Middle frontal gyrus (tissue), 1 donor: ENCODE data around the gene PRKACG.

ENCODE experiments used
- DNase-seq: peaks from one replicate; pipeline ENCODE4 v3.0.0-alpha.2; 2015; ENCODE audit warnings: low spot score; ENCODE audit errors: extremely low spot score

Gene PRKACG

DNA sequence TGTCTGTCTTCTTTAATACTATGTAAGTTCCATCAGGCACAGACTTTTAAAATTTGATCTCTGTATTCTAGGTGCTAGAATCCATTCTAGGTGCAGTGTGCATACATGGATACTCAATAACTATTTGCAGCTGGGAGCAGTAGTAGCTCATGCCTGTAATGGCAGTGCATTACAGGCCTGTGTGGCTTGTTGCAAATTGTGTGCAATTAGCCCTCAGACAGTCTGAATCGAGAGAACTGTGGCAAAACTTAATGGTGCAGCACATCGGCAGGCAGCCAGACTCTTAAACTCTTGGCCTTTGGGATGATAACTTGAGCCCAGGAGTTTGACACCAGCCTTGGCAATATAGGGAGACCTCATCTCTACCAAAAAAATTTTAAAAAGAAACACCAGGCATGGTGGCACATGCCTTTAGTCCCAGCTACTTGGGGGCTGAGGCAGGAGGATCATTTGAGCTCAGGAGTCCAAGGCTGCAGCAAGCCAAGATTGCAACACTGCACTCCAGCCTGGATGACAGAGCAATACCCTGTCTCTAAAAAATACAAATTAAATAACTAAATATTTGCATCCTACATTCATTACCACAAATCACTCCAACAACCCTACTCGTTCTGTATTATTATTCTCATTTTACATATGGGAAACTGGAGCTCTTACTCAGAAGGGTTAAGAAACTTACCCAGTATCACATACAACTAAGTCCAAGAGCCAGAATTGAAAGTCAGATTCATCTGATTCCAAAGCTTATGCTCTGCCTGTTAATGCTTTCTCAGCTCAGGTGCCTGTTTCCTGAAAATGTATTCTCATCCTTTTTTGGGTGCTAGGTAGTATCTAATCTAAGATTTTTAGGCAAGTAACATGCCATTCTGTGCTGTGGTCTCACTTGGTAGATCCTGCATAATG lies 30.1 kb downstream of the PRKACG start:
- no peak for DNase-seq

DNA sequence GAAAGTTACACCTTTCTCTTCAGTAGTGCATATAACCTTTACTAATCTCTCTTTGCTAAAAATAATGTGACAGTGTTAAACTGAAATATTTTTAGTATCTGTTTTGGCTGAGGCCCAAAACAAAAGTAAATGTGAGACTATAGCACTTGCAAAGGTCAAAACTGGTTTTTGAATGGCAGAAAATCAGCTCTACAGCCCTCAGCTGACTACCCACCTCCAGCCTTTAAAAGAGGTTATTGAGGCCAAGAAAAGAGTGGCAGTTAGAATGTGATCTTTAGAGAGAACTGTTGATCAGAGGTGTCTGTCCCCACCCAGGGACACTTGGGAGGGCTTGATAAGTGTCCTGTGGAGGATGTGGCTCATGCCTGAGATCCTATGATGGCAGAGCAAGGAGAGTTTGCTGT lies 30.9 kb downstream of the PRKACG start:
- no peak for DNase-seq

DNA sequence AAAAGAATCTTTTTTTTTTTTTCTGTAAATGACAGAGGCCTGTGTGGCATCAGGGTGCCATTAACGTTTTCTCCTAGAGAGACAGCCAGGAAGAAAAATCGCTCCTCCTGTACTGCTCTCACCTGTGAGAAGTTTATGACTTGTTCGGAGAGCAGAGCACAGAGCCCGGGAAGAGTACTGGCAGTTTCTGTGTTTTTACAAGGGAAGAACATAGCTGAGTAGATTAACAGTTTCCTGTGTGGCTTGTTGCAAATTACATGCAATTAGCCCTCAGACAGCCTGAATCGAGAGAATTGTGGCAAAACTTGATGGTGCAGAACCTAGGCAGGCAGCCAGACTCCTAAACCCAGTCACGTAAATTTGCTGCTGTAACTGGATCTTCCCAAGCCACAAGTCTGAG lies 32.1 kb downstream of the PRKACG start:
- no peak for DNase-seq

DNA sequence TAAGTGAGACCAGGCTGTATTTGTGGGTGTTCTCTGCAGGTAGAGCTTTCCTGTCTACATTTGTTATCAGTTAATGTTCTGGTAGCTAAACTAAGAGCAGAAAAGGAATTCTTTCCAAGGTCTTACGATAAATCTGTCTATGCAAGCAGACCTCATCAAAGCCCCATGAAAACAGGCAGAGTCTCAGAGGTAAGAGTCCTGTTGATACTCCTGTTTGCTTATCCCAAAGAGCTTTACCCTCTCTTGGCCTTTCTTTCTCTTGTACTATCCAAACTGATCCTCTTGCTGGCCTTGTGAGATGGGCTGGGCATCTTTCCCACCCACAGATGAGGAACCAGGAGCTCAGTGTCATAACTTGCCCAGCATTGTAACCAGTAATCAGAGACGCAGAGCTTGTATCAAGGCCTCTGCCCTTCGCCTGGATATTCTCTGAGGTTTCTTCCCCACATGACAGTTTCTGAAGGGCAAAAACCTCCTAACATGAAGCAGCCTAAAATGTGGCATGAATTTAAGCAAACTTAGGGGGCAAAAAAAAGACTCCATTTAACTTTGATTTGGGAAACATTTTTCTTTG lies 33.5 kb downstream of the PRKACG start:
- no peak for DNase-seq

DNA sequence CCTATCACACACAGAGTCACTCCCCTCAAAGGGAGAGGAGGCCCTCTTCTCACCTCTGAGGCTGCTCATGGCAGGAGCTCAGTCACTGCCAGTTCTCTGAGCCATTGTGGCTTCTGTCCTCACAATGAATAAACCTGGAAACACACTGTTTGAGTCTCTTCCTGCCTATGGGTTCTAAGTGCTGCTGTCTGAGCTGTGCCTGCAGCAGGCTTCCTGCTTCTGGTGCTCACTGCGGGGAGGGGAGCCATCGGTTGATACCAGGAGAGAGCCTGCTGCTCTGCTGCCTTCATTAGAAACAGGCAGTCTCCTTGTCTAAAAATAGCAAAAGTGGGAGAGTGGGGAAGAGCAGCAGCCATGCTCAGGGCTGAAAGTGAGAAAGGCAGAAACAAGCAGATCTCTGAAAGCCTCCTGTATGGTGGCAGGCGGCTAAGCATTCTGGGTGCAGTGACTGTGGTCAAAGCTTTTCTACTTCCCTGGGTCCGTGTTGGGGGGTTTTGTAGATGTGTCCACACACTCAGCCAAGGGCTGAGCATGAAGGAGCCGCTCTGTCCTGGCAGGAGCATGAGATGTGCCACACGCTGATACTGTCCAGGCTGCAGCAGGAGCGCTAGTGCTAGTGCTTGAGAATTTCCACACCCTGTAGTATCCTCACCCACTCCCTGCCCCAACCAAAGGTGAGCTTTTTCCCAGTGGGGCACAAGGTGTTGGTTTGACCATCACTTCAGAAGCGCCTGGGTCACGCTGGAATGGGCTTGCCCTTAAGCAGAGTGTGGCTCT lies 34.2 kb downstream of the PRKACG start:
- DNase-seq = no peak

DNA sequence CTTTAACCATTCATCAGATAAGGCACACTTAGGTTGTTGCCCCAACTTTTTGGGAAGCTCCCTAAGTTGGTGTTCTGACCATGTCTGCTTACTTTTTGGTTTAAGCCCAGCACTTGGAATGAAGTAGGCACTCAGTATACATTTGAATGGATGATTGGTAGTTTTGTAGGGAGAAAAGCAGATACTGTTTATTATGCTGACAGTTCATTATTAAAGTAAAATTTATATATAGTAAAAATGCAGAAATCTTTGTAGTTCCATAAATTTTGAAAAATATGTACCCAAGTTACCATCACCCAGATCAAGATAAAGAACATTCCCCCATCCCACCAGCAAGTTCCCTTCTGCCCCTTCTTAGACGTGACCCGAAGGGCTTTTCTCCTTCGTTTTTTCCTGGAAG lies 35.4 kb downstream of the PRKACG start:
- DNase-seq = no peak

DNA sequence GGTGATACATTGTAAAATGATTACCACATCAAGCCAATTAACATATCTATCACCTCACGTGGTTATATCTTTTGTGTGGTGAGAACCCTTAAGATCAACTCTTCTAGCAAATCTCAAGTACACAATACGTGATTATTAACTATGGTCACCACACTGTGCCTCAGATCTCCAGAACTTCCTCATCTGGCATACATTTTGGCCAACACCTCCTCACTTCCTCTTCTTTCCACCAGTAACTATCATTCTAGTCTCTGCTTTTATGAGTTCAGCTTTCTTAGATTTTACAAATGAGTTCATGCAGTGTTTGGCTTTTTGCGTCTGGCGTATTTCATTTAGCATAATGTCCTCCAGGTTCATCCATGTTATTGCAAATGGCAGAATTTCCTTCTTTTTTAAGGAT lies 35.8 kb downstream of the PRKACG start:
- DNase-seq = no peak

DNA sequence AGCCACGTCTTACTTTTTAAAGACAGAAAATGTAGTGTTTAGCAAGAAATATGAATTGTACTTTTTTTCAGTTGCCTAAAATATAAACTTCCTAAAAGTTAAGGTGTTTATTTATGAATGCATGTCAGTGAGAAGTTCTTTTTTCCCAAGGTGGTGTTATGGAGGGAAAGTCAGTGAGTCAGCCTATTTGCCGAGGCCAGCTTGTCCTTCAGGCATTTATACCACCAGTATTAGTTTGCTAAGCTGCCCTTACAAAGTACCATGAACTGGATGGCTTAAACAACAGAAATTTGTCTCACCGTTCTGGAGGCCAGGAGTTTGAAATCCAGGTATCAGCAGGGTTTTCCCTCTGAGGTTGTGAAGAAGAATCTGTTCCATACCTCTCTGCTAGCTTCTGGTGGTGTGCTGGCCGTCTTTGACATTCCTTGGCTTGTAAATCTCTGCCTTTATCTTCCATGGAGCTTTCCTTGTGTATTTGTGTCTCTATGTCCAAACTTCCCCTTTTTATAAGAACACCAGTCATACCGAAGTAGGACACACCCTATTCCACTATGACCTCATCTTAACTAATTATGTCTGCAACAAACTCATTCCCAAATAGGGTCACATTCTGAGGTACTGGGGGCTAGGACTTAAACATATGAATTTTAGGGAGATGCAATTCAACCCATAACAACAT lies 38.4 kb downstream of the PRKACG start:
- DNase-seq = no peak

DNA sequence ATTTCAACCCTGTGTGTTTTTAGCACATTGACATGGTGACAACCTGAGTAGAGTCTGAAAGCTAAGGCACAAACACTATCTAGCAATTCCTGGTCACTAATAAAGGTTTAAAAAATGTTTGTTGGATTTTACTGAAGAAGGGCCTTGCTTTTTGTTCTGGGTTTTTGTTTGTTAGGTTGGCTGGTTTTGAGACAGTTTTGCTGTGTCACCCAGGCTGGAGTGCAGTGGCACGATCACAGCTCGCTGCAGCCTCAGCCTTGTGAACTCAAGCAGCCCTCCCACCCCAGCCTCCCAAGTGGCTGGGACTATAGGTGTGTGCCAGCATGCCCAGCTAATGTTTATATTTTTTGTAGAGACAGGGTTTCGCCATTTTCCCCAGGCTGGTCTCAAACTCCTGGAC lies 39.0 kb downstream of the PRKACG start:
- no peak for DNase-seq

DNA sequence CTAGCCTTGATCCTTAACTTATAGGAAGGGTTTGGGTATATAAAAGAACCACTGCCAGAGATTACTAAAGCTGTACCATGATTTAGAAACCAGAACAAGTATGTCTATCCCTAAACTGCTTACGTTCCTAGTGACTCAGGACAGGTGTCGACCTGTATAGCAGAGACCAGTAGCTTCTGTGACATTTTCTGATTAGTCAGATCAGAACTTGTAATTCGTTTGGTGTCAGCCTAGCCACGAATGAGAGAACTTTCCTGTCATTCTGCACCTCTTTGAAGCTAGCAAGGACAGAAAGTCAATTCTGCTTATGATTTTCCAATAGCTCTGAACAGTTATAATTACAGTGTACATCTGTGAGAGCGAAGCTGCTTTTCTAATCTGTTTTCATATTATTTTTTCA lies 39.5 kb downstream of the PRKACG start:
- DNase-seq = no peak

DNA sequence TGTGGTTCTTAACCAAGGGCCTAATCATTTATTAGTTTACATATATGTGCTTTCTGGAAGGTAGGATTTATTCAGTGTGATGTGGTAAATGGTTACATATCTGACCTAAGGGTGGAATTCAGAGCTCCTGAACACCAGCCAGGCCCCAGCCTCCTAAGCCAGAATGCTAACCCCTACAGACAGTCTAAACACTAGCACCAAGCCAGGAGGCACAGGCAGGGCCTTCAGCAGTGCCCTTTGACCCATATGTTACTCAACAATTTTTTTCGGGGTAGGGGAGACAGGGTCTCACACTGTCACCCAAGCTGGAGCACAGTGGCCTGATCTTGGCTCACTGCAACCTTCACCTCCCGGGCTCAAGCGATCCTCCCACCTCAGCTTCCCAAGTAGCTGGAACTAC lies 40.3 kb downstream of the PRKACG start:
- no peak for DNase-seq

DNA sequence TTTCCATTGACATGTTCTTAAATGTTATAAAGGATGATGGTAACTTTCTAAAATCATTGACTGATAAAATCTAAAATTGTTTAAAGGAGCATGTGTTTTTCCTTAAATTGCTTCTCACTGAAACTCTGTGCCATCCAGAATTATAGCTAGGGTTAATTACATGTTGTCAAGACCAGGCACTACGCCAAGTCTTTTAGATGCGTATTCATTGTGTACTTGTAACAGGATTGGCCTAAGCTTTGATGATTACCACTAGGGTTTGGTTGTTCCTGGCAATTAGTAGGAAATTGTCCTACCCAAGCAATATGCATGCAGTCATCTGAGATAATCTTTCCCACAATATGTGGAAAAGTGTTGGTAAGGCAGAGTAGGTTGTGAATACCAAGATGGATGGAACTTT lies 43.8 kb downstream of the PRKACG start:
- no peak for DNase-seq

DNA sequence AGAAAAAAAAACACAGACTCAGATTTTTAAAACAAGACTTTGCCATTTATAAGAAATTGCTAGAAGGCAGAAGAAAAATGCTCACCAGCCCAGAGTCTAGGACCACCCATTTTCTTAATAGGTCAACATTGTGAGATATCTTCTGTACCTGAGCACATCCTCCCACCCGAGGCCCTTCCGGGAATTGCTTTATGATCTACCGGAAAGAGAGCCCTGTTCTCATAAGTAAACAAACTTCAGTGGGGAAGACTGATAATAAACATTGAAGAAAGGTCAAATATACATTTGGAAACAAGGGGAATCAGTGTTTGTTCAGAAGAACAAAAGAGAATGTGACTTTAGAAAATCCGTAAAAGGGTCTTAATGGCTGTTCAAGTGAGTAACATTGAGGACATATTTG lies 44.4 kb downstream of the PRKACG start:
- no peak for DNase-seq

DNA sequence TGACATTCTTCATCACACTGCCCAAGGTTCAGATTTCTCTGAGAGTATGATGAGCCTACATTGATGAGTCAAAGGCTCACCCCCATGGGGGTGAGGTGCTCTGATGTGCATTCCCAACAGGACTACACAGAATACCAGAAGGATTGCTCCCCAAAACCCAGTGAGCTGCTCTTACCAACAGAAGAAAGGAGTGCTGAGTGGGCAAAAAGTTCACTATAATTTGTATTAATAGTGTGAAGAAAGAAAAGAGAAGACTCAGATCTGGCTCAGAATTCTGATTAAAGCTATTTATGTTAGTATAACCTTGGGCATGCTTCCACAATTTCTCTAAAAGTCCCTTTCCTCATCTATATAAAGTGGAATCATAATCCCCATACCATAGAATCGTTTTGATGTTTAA lies 46.1 kb downstream of the PRKACG start:
- DNase-seq = no peak

DNA sequence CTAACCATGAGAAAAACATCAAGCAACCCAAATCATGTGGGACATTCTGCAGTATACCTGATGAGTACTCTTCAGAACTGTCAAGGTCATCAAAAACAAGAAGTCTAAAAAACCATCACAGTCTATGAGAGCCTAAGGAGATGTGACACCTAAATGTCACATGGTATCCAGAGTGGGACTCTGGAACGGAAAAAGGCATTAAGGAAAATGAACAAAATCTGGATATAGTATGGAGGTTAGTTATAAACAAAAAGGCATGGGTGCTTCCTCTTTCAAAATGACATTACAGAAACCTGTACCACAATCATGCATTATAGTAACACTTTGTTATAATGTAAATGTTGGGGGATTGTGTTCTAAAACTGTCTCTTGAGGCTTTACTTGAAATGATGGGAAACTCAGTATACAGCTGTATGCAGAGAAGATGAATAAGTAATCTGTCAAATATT lies 47.4 kb downstream of the PRKACG start:
- no peak for DNase-seq

DNA sequence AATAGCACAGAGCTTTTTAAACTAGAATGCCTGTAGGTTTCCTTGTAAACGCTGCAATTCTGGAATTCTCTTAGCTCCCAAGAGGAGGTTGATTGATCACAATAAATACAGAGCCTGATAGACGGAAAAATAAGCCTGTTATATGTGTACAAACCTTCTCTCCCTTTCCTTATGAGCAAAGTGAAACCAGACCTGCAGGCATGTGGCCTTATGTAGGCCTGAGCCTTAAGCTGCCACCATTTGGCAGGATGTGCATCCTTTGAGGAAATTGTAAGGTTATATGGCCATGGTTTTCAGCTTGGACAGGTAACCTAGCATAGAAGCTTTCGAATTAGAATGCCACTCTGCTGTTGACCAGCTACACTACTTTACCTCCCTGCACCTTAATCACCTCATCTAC lies 49.1 kb downstream of the PRKACG start:
- DNase-seq = no peak

DNA sequence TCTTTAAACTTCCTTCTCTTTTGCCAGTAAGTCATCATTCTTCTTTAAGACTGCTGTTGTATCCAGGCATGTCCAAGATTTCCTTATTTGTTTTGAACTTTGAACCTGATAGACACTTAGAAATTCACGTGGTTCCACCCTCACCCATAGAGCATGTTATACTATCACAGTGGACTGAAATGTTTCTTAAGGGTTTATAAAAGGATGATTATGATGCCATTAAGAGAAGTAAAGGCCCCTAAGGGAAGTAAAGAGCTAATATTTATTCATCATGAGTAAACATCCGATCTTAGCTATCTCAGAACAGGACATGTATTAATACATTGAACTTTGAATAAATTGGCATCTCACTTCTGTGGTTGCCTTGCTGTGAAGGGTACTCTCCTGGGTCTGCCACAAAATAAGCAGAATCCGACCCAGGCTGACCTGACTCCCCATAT lies 49.8 kb downstream of the PRKACG start:
- no peak for DNase-seq

DNA sequence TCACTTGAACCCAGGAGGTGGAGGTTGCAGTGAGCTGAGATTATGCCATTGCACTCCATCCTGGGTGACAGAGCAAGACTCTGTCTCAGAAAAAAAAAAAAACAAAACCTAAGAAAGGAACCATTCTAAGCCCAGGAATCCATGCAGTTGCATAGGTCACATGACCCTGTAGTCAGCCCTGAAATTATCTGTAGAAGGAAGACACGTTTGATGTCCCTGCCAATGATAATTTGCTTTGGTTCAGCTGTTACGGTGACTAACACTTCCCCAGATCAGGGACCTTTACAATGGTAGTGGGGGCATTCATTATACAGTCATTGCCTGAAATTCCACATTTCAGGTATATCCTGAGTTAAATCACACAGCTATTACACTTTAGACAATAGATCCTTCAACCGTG lies 50.5 kb downstream of the PRKACG start:
- no peak for DNase-seq
